Neutrophil (primary cell): ENCODE results near the gene ZBTB32.

ENCODE experiments used
- H3K27ac ChIP-seq: fragments of 200-600 bp; sonication (generic); 2 replicates; pipeline ENCODE4 v1.5.1; 2016; ENCODE audit warnings: mild to moderate bottlenecking, moderate library complexity
- H3K27me3 ChIP-seq: fragments of 200-600 bp; sonication (generic); 2 replicates; pipeline ENCODE4 v1.6.0; 2016; ENCODE audit warnings: mild to moderate bottlenecking
- H3K36me3 ChIP-seq: fragments of 200-600 bp; sonication (generic); 2 replicates; pipeline ENCODE4 v1.5.1; 2017
- H3K4me1 ChIP-seq, 2 experiments: fragments of 200-600 bp in 1 of 2; sonication (generic) in 1 of 2; 1 replicate in 1 of 2; 2 replicates in 1 of 2; pipeline versions ENCODE4 v1.5.1 to v1.6.1; 2013 to 2016; ENCODE audit warnings: low read depth in 1 of 2, low read length in 1 of 2, mild to moderate bottlenecking in 1 of 2, moderate library complexity in 1 of 2; ENCODE audit not compliant: control insufficient read depth in 1 of 2, insufficient read depth in 1 of 2
- H3K4me3 ChIP-seq, 2 experiments: fragments of 200-600 bp in 1 of 2; sonication (generic) in 1 of 2; 1 replicate in 1 of 2; 2 replicates in 1 of 2; pipeline ENCODE4 v1.5.1; 2013 to 2016; ENCODE audit warnings: low read depth in 1 of 2, low read length in 1 of 2, mild to moderate bottlenecking in 1 of 2, moderate library complexity in 1 of 2
- H3K9me3 ChIP-seq: fragments of 200-600 bp; sonication (generic); 2 replicates; pipeline ENCODE4 v1.5.1; 2016
- TF ChIP-seq, protein P1 (sequence below): fragments of 200-600 bp; sonication (generic); IDR thresholded peaks from 2 replicates; pipeline ENCODE4 v1.5.1; 2016; ENCODE audit warnings: antibody characterized with exemption

The ZBTB32 gene

DNA sequence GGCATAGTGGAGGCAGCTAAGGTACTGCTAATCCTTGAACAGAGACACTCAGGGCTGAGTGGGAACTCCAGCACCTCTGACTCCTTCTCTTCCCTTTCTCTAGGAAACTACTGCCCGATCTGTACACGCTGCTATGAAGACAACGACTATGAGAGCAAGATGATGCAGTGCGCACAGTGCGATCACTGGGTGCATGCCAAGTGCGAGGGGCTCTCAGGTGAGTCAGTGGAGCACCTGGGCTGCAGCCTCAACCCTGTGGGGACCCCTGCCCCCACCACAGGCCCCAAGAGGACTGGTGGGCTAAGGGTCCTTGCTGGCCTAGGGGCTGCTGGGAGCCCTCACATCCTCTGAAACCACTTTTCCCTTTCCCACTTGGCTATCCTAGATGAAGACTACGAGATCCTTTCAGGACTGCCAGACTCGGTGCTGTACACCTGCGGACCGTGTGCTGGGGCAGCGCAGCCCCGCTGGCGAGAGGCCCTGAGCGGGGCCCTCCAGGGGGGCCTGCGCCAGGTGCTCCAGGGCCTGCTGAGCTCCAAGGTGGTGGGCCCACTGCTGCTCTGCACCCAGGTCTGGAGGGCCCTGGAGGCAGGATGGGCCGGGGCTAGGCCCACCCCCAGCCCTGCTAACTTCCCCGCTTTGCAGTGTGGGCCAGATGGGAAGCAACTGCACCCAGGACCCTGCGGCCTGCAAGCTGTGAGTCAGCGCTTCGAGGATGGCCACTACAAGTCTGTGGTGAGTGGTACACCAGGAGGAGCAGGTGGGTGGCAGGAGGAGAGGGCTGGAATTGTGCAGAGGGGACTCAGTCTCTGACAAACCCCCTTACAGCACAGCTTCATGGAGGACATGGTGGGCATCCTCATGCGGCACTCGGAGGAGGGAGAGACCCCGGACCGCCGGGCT, 22.9 kb downstream of the ZBTB32 start:
- H3K36me3 ChIP-seq: peaks cover 100% of the 10 kb centered on the region

DNA sequence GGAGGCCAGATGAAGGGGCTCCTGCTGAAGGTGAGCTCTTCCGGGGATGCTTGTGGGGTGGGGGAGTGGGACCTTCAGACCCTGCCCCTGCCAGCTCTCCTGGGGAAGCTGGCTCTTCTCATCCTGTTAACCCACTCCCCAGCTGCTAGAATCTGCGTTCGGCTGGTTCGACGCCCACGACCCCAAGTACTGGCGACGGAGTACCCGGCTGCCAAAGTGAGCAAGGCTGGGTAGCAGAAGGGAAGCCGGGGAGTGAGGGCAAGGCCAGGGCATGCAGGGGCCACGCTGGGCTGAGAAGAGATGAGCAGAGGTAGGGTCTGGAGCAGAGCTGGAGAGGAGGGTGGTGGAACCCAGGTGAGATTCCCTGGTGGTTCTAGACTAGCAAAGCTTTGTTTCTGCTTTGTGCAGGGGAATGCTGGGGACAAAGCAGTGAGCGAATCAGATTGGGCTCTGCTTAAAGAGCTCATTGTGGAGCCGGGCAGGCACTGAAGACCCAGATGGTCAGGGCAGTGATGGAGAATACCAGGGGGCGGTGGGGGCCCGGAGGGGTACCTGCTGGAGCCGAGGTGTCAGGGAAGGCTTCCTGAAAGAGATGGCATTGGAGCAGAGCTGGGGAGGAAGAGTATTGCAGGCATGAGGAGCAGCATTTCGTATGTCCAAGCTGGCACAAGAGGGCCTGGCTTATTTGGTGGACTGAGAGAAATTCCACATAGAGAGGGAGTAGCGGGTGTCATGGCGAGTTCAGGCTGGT, 23.8 kb downstream of the ZBTB32 start:
- no peaks in the 10 kb centered on the region for H3K9me3 ChIP-seq
- peaks cover 100% of the 10 kb centered on the region for H3K36me3 ChIP-seq
- TF ChIP-seq, protein P1, sequence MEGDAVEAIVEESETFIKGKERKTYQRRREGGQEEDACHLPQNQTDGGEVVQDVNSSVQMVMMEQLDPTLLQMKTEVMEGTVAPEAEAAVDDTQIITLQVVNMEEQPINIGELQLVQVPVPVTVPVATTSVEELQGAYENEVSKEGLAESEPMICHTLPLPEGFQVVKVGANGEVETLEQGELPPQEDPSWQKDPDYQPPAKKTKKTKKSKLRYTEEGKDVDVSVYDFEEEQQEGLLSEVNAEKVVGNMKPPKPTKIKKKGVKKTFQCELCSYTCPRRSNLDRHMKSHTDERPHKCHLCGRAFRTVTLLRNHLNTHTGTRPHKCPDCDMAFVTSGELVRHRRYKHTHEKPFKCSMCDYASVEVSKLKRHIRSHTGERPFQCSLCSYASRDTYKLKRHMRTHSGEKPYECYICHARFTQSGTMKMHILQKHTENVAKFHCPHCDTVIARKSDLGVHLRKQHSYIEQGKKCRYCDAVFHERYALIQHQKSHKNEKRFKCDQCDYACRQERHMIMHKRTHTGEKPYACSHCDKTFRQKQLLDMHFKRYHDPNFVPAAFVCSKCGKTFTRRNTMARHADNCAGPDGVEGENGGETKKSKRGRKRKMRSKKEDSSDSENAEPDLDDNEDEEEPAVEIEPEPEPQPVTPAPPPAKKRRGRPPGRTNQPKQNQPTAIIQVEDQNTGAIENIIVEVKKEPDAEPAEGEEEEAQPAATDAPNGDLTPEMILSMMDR: no peak
- H3K4me3 ChIP-seq: no peak overlapping the region
- H3K27ac ChIP-seq: no peak overlapping the region
- H3K27me3 ChIP-seq: no peaks in the 10 kb centered on the region
- no peaks in the 10 kb centered on the region for H3K4me1 ChIP-seq

More for the DNA sequence above, 22.9 kb downstream of the ZBTB32 start:
- Histone ChIP-seq H3K4me1 (no peaks in the 10 kb centered on the region), H3K27me3 (no peaks in the 10 kb centered on the region), H3K4me3 (no peak overlapping the region), H3K9me3 (no peaks in the 10 kb centered on the region), H3K27ac (no peak overlapping the region)
- TF ChIP-seq, protein P1: no peak

DNA sequence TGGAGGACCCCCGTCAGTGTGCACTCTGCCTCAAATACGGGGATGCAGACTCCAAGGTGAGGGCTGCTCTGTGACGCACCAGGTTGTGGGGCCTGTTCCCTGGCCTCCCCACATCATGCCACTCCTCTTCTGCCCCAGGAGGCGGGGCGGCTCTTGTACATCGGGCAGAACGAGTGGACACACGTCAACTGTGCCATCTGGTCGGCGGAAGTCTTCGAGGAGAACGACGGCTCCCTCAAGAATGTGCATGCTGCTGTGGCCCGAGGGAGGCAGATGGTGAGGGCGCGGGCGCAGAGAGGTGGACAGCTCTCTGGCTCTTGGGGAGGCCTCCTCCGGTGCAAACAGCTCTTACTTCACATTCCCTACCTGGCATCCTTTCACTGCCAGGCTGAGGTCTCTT, 24.7 kb downstream of the ZBTB32 start:
- TF ChIP-seq, protein P1: no peak
- Histone ChIP-seq H3K4me1 (no peaks in the 10 kb centered on the region), H3K36me3 (peaks cover 100% of the 10 kb centered on the region), H3K27ac (no peak overlapping the region), H3K27me3 (no peaks in the 10 kb centered on the region), H3K4me3 (no peak overlapping the region), H3K9me3 (no peaks in the 10 kb centered on the region)

DNA sequence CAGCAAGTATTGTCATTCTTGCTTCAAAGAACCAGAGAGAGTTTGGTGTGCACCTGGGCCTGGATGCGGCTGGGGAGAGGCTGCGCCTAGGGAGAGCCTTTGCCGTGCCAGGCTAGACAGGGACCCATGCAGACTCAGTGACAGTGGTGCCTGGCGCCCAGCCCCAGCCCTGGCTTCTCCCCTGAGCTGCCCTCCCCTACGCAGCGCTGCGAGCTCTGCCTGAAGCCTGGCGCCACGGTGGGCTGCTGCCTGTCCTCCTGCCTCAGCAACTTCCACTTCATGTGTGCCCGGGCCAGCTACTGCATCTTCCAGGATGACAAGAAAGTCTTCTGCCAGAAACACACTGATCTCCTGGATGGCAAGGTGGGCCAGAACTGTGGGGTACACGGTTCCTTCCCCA, 25.4 kb downstream of the ZBTB32 start:
- Histone ChIP-seq H3K4me1 (no peaks in the 10 kb centered on the region), H3K4me3 (no peak overlapping the region), H3K9me3 (no peaks in the 10 kb centered on the region), H3K27ac (no peak overlapping the region), H3K36me3 (peaks cover 100% of the 10 kb centered on the region), H3K27me3 (no peaks in the 10 kb centered on the region)
- TF ChIP-seq, protein P1: no peak

DNA sequence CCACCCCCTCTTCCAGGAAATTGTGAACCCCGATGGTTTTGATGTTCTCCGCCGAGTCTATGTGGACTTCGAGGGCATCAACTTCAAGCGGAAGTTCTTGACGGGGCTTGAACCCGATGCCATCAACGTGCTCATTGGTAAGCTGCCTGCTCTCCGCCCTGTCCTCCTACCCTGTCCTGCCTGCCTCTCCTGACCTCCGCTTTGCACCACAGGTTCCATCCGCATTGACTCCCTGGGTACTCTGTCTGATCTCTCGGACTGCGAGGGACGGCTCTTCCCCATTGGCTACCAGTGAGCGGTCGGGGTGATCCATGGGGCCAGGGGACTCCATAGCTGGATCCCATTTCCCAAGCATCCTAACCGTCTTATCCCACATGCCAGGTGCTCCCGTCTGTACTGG, 26.0 kb downstream of the ZBTB32 start:
- Histone ChIP-seq H3K36me3 (peaks cover 100% of the 10 kb centered on the region), H3K4me1 (no peaks in the 10 kb centered on the region), H3K27me3 (no peaks in the 10 kb centered on the region), H3K9me3 (no peaks in the 10 kb centered on the region), H3K4me3 (no peak overlapping the region), H3K27ac (no peak overlapping the region)
- TF ChIP-seq, protein P1: no peak
